GM12891 (cell line): ENCODE measurements around the gene ABCA2.

Experiments used
- DNase-seq: peaks from one replicate; pipeline ENCODE4 v3.0.0; 2011; ENCODE audit warnings: low spot score; ENCODE audit not compliant: insufficient read length
- FAIRE-seq: peaks from 2 replicates; lab custom pipeline; 2011; peaks lifted over from hg19 to GRCh38; lab: Jason Lieb, UNC
- PAX5 ChIP-seq: IDR thresholded peaks from 2 replicates; pipeline ENCODE4 v1.6.1; 2011; ENCODE audit warnings: low read length, moderate library complexity, mild to moderate bottlenecking; ENCODE audit not compliant: insufficient read depth, severe bottlenecking
- POLR2A ChIP-seq: IDR thresholded peaks from 2 replicates; pipeline ENCODE4 v1.6.1; 2011; ENCODE audit warnings: low read depth, low read length, control low read depth
- POLR2AphosphoS5 ChIP-seq: IDR thresholded peaks from 2 replicates; pipeline ENCODE4 v1.6.1; 2011; ENCODE audit warnings: low read depth, low read length, control low read depth
- POU2F2 ChIP-seq: IDR thresholded peaks from 2 replicates; pipeline ENCODE4 v1.6.1; 2011; ENCODE audit warnings: low read depth, mild to moderate bottlenecking, control low read depth, low read length, moderate library complexity
- SPI1 ChIP-seq: IDR thresholded peaks from 2 replicates; pipeline ENCODE4 v1.6.1; 2011; ENCODE audit warnings: low read depth, low read length, control low read depth
- TAF1 ChIP-seq: IDR thresholded peaks from 2 replicates; pipeline ENCODE4 v1.6.1; 2011; ENCODE audit warnings: low read depth, low read length, control low read depth

The ABCA2 gene

GRCh38 chr9:137015976-137016375 lies 12.1 kb downstream of the ABCA2 start:
- no peak for FAIRE-seq
- no peak for DNase-seq
- TF ChIP-seq POLR2AphosphoS5: no peak
- TF ChIP-seq POU2F2: no peak
- TF ChIP-seq POLR2A: no peak
- TF ChIP-seq TAF1: no peak
- TF ChIP-seq SPI1: no peak
- TF ChIP-seq PAX5: no peak

- TF ChIP-seq TAF1 (no peak), POLR2AphosphoS5 (no peak), SPI1 (no peak), POU2F2 (no peak), POLR2A (no peak), PAX5 (no peak)
- DNase-seq (no peak), FAIRE-seq (no peak)
Observed at GRCh38 chr9:137015540-137015930, 12.5 kb downstream of the ABCA2 start.

GRCh38 chr9:137014776-137015539 lies 13.1 kb downstream of the ABCA2 start:
- DNase-seq (no peak), FAIRE-seq (no peak)
- no peak for TF ChIP-seq SPI1
- no peak for TF ChIP-seq POLR2A
- no peak for TF ChIP-seq PAX5
- TF ChIP-seq POLR2AphosphoS5: no peak
- no peak for TF ChIP-seq TAF1
- TF ChIP-seq POU2F2: no peak

- TF ChIP-seq TAF1: no peak
- TF ChIP-seq POU2F2: no peak
- TF ChIP-seq SPI1: no peak
- no peak for TF ChIP-seq PAX5
- no peak for TF ChIP-seq POLR2AphosphoS5
- no peak for TF ChIP-seq POLR2A
- FAIRE-seq (no peak), DNase-seq (no peak)
Observed at GRCh38 chr9:137014166-137014565, 13.9 kb downstream of the ABCA2 start.

- FAIRE-seq (no peak), DNase-seq (no peak)
- TF ChIP-seq POLR2AphosphoS5 (no peak), POU2F2 (no peak), TAF1 (no peak), SPI1 (no peak), PAX5 (no peak), POLR2A (no peak)
Observed at GRCh38 chr9:137013571-137013940, 14.5 kb downstream of the ABCA2 start.

GRCh38 chr9:137012694-137013570 lies 15.1 kb downstream of the ABCA2 start:
- no peak for FAIRE-seq
- DNase-seq: no peak
- TF ChIP-seq POLR2AphosphoS5: no peak
- no peak for TF ChIP-seq SPI1
- no peak for TF ChIP-seq PAX5
- TF ChIP-seq POU2F2: no peak
- no peak for TF ChIP-seq TAF1
- no peak for TF ChIP-seq POLR2A

- TF ChIP-seq POLR2AphosphoS5 (no peak), PAX5 (no peak), POLR2A (no peak), TAF1 (no peak), SPI1 (no peak), POU2F2 (no peak)
- no peak for FAIRE-seq
Observed at GRCh38 chr9:137011907-137012675, 15.9 kb downstream of the ABCA2 start.

GRCh38 chr9:137011156-137011555 lies 16.9 kb downstream of the ABCA2 start:
- DNase-seq: no peak
- TF ChIP-seq POLR2AphosphoS5 (no peak), TAF1 (no peak), SPI1 (no peak), POU2F2 (no peak), POLR2A (no peak), PAX5 (no peak)
- no peak for FAIRE-seq

More at GRCh38 chr9:137011907-137012675, 15.9 kb downstream of the ABCA2 start:
- DNase-seq: no peak
